PFSK-1 (cell line): Measurements from ENCODE around the gene CALHM3.

ENCODE experiments used
- FOXP2 ChIP-seq: optimal IDR thresholded peaks from 2 replicates; pipeline ENCODE3; 2011; ENCODE audit warnings: borderline replicate concordance, control low read depth, inconsistent platforms; ENCODE audit not compliant: insufficient read depth; ENCODE audit errors: extremely low read length, extremely low read depth
- POLR2AphosphoS5 ChIP-seq: IDR thresholded peaks from 2 replicates; pipeline ENCODE4 v1.6.1; 2012; ENCODE audit warnings: low read depth, mild to moderate bottlenecking, control low read depth, low read length, moderate library complexity
- REST ChIP-seq, 2 experiments: IDR thresholded peaks; 2 replicates each; pipeline versions ENCODE4 v1.6.1 to v1.8.0; 2011 to 2012; ENCODE audit warnings: low read depth in 2 of 2, low read length in 2 of 2, control low read depth in 1 of 2, inconsistent platforms in 1 of 2, mild to moderate bottlenecking in 1 of 2, moderate library complexity in 1 of 2; ENCODE audit not compliant: insufficient read depth in 1 of 2
- SIN3A ChIP-seq: IDR thresholded peaks from 2 replicates; pipeline ENCODE4 v1.6.1; 2012; ENCODE audit warnings: mild to moderate bottlenecking, low read length, moderate library complexity, borderline replicate concordance; ENCODE audit not compliant: insufficient read depth
- TAF1 ChIP-seq: IDR thresholded peaks from 2 replicates; pipeline ENCODE4 v1.6.1; 2012; ENCODE audit warnings: low read length, control low read depth, borderline replicate concordance; ENCODE audit not compliant: insufficient read depth

CALHM3 gene

GRCh38 chr10:103493362-103493915, 14.4 kb upstream of the CALHM3 start, which contains the start of gene NEURL1:
NEURL1 (plus strand) TSS chr10:103493705; CDS start chr10:103494388, 683 bp downstream.
- TF ChIP-seq SIN3A: no peak
- TF ChIP-seq REST (IDR thresholded peaks at IDR 0.05; ENCODE audit: insufficient read depth in 1 of 2, low read depth in 2 of 2, low read length in 2 of 2): no peak
- TF ChIP-seq TAF1: no peak
- no peak for TF ChIP-seq FOXP2
- TF ChIP-seq POLR2AphosphoS5: no peak

GRCh38 chr10:103492655-103493261, 13.7 kb upstream of the CALHM3 start:
- TF ChIP-seq REST (IDR thresholded peaks at IDR 0.05; ENCODE audit: insufficient read depth in 1 of 2, low read depth in 2 of 2, low read length in 2 of 2): no peak

- TF ChIP-seq REST (IDR thresholded peaks at IDR 0.05; ENCODE audit: insufficient read depth in 1 of 2, low read depth in 2 of 2, low read length in 2 of 2) (no peak), SIN3A (no peak), POLR2AphosphoS5 (no peak), FOXP2 (no peak), TAF1 (no peak)
These were observed 12.8 kb upstream of the CALHM3 start for GRCh38 chr10:103491729-103492364.

- no peak for TF ChIP-seq TAF1
- TF ChIP-seq REST (IDR thresholded peaks at IDR 0.05; ENCODE audit: insufficient read depth in 1 of 2, low read depth in 2 of 2, low read length in 2 of 2): no peak
- no peak for TF ChIP-seq SIN3A
- TF ChIP-seq POLR2AphosphoS5: no peak
- TF ChIP-seq FOXP2: no peak
These were observed 11.9 kb upstream of the CALHM3 start for GRCh38 chr10:103490986-103491314.

GRCh38 chr10:103487410-103487708, 8.3 kb upstream of the CALHM3 start:
- TF ChIP-seq REST (IDR thresholded peaks at IDR 0.05; ENCODE audit: insufficient read depth in 1 of 2, low read depth in 2 of 2, low read length in 2 of 2) (no peak), POLR2AphosphoS5 (no peak), TAF1 (no peak), FOXP2 (no peak), SIN3A (no peak)
